Measurements from ENCODE around the gene CDK5RAP1. TPM values are rescaled to one million over a fixed set of nuclear protein-coding genes. Genes with fewer than 3 reads are reported as not detected.

The CDK5RAP1 gene
- total and polyA plus RNA-seq, 2 of the 8 experiments (the other 6 are each of a cell fraction or from before 2014, with no cell fraction given) = 37.8 to 46.6 TPM

GRCh38 chr20:33309631-33310030 lies 91.7 kb downstream of the CDK5RAP1 start:
- Histone ChIP-seq H3K36me3 (ENCODE audit: control insufficient read depth in 2 of 4, insufficient read depth in 4 of 4, low read length in 3 of 4) (no peaks in the 10 kb centered on the region), H4K5ac (ENCODE audit: insufficient read length, low read depth, low read length) (no peak overlapping the region), H3K4me1 (replicated peaks in 1 of 4; ENCODE audit: control insufficient read depth in 3 of 4, insufficient read depth in 4 of 4, low read length in 3 of 4) (no peaks in the 10 kb centered on the region), H3K79me1 (ENCODE audit: low read depth, low read length) (no peaks in the 10 kb centered on the region), H2BK15ac (ENCODE audit: low read length) (no peak overlapping the region), H3K4me2 (ENCODE audit: insufficient read depth in 1 of 2, low read depth in 2 of 2, low read length in 2 of 2) (no peak overlapping the region), H2AK5ac (ENCODE audit: low read depth, low read length) (no peak overlapping the region), H3K9ac (replicated peaks in 1 of 4; ENCODE audit: extremely low read depth in 1 of 4, low read depth in 3 of 4, low read length in 3 of 4) (no peak overlapping the region), H3K18ac (ENCODE audit: extremely low read depth, low read length) (no peak overlapping the region), H3K79me2 (ENCODE audit: control insufficient read depth in 1 of 2, insufficient read depth in 2 of 2, low read length in 2 of 2) (no peaks in the 10 kb centered on the region), H3K4ac (replicated peaks; ENCODE audit: insufficient read length, low read depth, low read length) (no peak overlapping the region), H3K23ac (ENCODE audit: insufficient read length) (no peak overlapping the region), H3K4me3 (ENCODE audit: extremely low read depth in 1 of 4, insufficient read depth in 2 of 4, low read depth in 3 of 4, low read length in 4 of 4) (no peak overlapping the region), H3K56ac (replicated peaks; ENCODE audit: insufficient read length, low read depth, low read length) (no peak overlapping the region), H2AFZ (ENCODE audit: low read length) (no peak overlapping the region), H3K14ac (ENCODE audit: insufficient read length) (no peak overlapping the region), H2BK12ac (ENCODE audit: low read depth, low read length) (no peak overlapping the region), H2BK5ac (ENCODE audit: low read depth, low read length) (no peak overlapping the region), H2BK20ac (ENCODE audit: low read length) (no peak overlapping the region), H2BK120ac (replicated peaks; ENCODE audit: low read depth, low read length) (no peak overlapping the region), H3K9me3 (ENCODE audit: insufficient read depth in 2 of 2, low read depth in 1 of 2, low read length in 1 of 2) (no peaks in the 10 kb centered on the region), H3K27me3 (replicated peaks in 1 of 4; ENCODE audit: control insufficient read depth in 3 of 4, extremely low read depth in 1 of 4, insufficient read depth in 3 of 4, low read length in 3 of 4) (no peaks in the 10 kb centered on the region), H3K23me2 (ENCODE audit: low read depth, low read length) (peaks cover 5% of the 10 kb centered on the region; the same call in 1 of the 2 replicates), H4K8ac (ENCODE audit: extremely low read depth, insufficient read depth, low read length) (no peak overlapping the region), H4K91ac (replicated peaks; ENCODE audit: insufficient read length, low read length) (no peak overlapping the region), H4K20me1 (replicated peaks in 1 of 2; ENCODE audit: control insufficient read depth in 1 of 2, insufficient read depth in 2 of 2, low read length in 2 of 2) (peaks cover 0 to 3% of the 10 kb centered on the region in 2 experiments), H3K27ac (ENCODE audit: low read depth, low read length) (no peak overlapping the region)
- DNase-seq (ENCODE audit: low read depth in 1 of 2, low spot score in 2 of 2) (no peak), FAIRE-seq (no peak)
- 84% methylated on average over 2 of the region's 2 CpGs; no CpG with 5 or more reads in 1 of the 2 experiments for WGBS, 2 experiments (ENCODE audit: extremely low coverage in 1 of 2, insufficient coverage in 1 of 2, insufficient read length in 1 of 2, insufficient replicate concordance in 2 of 2, low coverage in 1 of 2, low lambda C conversion rate in 2 of 2, missing lambda C conversion rate in 1 of 2)
- POLR2A ChIA-PET (ENCODE audit: partially characterized antibody) = no interaction called here
- CTCF ChIA-PET (ENCODE audit: partially characterized antibody) = interaction anchor here (1.4 to 3.1 kb wide), 4 partner anchors 10 to 26 kb away, joined by 3 to 9 read pairs (median 7); partner anchors contain the start of gene BPIFB1
- no peak for TF ChIP-seq FOSL1 (IDR thresholded peaks at IDR 0.05; ENCODE audit: insufficient read depth, low read depth, low read length)
- TF ChIP-seq KDM5A (IDR thresholded peaks at IDR 0.05; ENCODE audit: low read length) = no peak
- no peak for TF ChIP-seq RAD21 (IDR thresholded peaks at IDR 0.05 in 1 of 2, conservative IDR thresholded peaks at IDR 0.05 in 1 of 2; ENCODE audit: low read depth in 2 of 2, low read length in 2 of 2)
- TF ChIP-seq NANOG (IDR thresholded peaks at IDR 0.05; ENCODE audit: insufficient read depth, low read depth, low read length, poor library complexity, severe bottlenecking) = no peak
- TF ChIP-seq CTBP2 (IDR thresholded peaks at IDR 0.05; ENCODE audit: borderline replicate concordance, insufficient read depth, insufficient read length, low read length) = no peak
- TF ChIP-seq E2F6 (IDR thresholded peaks at IDR 0.05) = no peak
- no peak for TF ChIP-seq KDM1A (IDR thresholded peaks at IDR 0.05; ENCODE audit: borderline replicate concordance, low read length)
- TF ChIP-seq RBBP5 (IDR thresholded peaks at IDR 0.05; ENCODE audit: borderline replicate concordance, low read depth, low read length) = no peak
- no peak for TF ChIP-seq SP2 (IDR thresholded peaks at IDR 0.05; ENCODE audit: low read length)
- TF ChIP-seq ATF2 (IDR thresholded peaks at IDR 0.05; ENCODE audit: low read length) = no peak

Data from H1 (cell line).